DMS153 treated with DMSO at 0.1 percent for 48 hours (cell line): Measurements from ENCODE around the gene CCNC.
"Not testable (repeated sequence)": the region's sequence is repeated elsewhere in the genome, so short reads cannot be mapped to it uniquely, and the experiment has no call there.

ENCODE experiments used
- DNase-seq: peaks from one replicate; lab custom pipeline; 2025; ENCODE audit not compliant: unreplicated experiment; lab: John Stamatoyannopoulos, UW

CCNC gene

GRCh38 chr6:99603421-99604165, 35.1 kb upstream of the CCNC start:
- peak; percentile 16 for DNase-seq

- DNase-seq, result no peak
Measured at GRCh38 chr6:99602520-99603420, 34.3 kb upstream of the CCNC start.

- not testable (repeated sequence) for DNase-seq
Measured at GRCh38 chr6:99594696-99595095, 26.2 kb upstream of the CCNC start.

GRCh38 chr6:99592900-99593299, 24.4 kb upstream of the CCNC start:
- no peak for DNase-seq

- no peak for DNase-seq
Measured at GRCh38 chr6:99591673-99592364, 23.4 kb upstream of the CCNC start.

GRCh38 chr6:99590728-99591672, 22.5 kb upstream of the CCNC start:
- DNase-seq, result no peak

- no peak for DNase-seq
Measured at GRCh38 chr6:99589907-99590493, 21.5 kb upstream of the CCNC start.

- no peak for DNase-seq
Measured at GRCh38 chr6:99589290-99589672, 20.8 kb upstream of the CCNC start.

- peak; percentile 62 for DNase-seq
Measured at GRCh38 chr6:99588618-99589289, 20.3 kb upstream of the CCNC start.

- no peak for DNase-seq
Measured at GRCh38 chr6:99587792-99588191, 19.3 kb upstream of the CCNC start.

- no peak for DNase-seq
Measured at GRCh38 chr6:99579781-99580180, 11.3 kb upstream of the CCNC start.

- DNase-seq, result no peak
Measured at GRCh38 chr6:99575544-99576227, 7.2 kb upstream of the CCNC start.

- no peak for DNase-seq
Measured at GRCh38 chr6:99573980-99574617, 5.6 kb upstream of the CCNC start.

GRCh38 chr6:99563056-99563723, 5.3 kb downstream of the CCNC start:
- no peak for DNase-seq

- DNase-seq, result no peak
Measured at GRCh38 chr6:99560668-99561067, 7.8 kb downstream of the CCNC start.

- no peak for DNase-seq
Measured at GRCh38 chr6:99559057-99559456, 9.4 kb downstream of the CCNC start.

GRCh38 chr6:99553888-99554287, 14.6 kb downstream of the CCNC start:
- no peak for DNase-seq
